Activated naive CD8-positive, alpha-beta T cell treated with anti-CD3 and anti-CD28 coated beads, Interleukin-2, amount 10 ng/mL, durations not matched to agents 7 days and 5 days (primary cell): Measurements from ENCODE around the gene RBM26. TPM values are rescaled to one million over a fixed set of nuclear protein-coding genes. Genes with fewer than 3 reads are reported as not detected.
"Not testable (repeated sequence)": the region's sequence is repeated elsewhere in the genome, so short reads cannot be mapped to it uniquely, and the experiment has no call there.

Experiments
- ATAC-seq: fragments of 150-1000 bp; cut with Tn5 transposase; one replicate; pipeline ENCODE4 v1.10.0; 2021; ENCODE audit warnings: low read depth, moderate library complexity
- POLR2A ChIA-PET: fragments of 350-600 bp; sonication (Branson Sonifier 250); formaldehyde crosslinking; loops from one replicate; lab custom pipeline; 2021; ENCODE audit warnings: antibody characterized with exemption; lab: Charles Lee
- DNase-seq: peaks from one replicate; pipeline ENCODE4 v3.0.0; 2021
- H3K27ac Mint-ChIP-seq: one replicate; pipeline ENCODE4 v1.8.0; 2022; ENCODE audit warnings: mild to moderate bottlenecking, mixed read lengths
- H3K27me3 Mint-ChIP-seq: one replicate; pipeline ENCODE4 v1.8.0; 2022; ENCODE audit warnings: mild to moderate bottlenecking, moderate library complexity, mixed read lengths
- H3K36me3 Mint-ChIP-seq: one replicate; pipeline ENCODE4 v1.8.0; 2021; ENCODE audit warnings: mild to moderate bottlenecking, mixed read lengths
- H3K4me1 Mint-ChIP-seq: one replicate; pipeline ENCODE4 v1.8.0; 2021; ENCODE audit warnings: mixed read lengths
- H3K4me3 Mint-ChIP-seq: one replicate; pipeline ENCODE4 v1.8.0; 2022; ENCODE audit warnings: mild to moderate bottlenecking, moderate library complexity, mixed read lengths
- H3K9me3 Mint-ChIP-seq: one replicate; pipeline ENCODE4 v1.8.0; 2021; ENCODE audit warnings: mixed read lengths
- total RNA-seq, 2 experiments: library from RNA; stranded (reverse); gene quantifications; one replicate each; pipeline ENCODE4 v1.2.3, GENCODE V29; 2021

Gene RBM26
- total RNA-seq, 2 experiments from 2014 or later = 64.8 to 66.1 TPM

DNA sequence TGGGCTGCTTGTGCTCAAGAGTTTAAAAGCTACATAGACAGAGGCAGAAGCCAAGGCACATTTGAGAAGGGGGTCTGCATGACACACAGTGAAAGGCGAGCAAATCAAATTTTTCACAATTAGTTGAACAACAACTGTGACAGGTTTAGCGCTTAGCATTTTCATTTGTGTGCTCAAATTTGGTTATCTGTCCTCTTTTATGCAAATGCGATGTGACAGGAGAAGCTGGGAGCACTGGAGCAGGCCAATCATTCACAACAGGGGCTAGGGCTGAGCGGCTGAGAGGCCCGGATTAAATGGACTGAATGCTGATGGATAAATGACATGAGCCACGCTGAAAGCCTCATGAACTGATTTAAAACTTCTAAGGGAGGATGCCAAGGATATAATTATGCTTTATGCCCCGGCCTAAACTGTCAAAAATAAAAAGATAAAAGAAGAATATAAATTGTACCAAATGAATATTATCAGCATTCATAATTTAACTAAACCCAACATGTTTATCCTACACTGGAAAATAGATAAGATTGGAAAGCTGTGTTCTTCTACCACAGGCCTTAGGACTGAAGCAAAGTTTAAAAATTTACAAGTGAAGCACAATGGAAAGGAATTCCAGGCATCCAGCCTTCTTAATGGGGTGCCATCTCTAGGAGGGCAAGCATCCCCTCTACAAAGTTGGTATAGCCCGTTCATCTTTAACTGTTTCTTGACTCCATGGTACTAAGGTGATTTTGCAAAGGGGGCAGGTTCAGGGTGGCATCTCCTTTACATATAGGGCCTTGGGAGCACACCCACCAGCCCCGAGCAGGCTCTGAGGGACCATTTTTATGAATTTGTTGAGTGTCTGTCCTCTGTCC lies 117.9 kb downstream of the RBM26 start:
- H3K4me1 Mint-ChIP-seq = no peaks in the 10 kb centered on the region
- POLR2A ChIA-PET = no interaction called here
- H3K9me3 Mint-ChIP-seq = no peaks in the 10 kb centered on the region
- H3K4me3 Mint-ChIP-seq = no peak overlapping the region
- DNase-seq (no peak), ATAC-seq (no peak)
- H3K36me3 Mint-ChIP-seq = no peaks in the 10 kb centered on the region
- H3K27me3 Mint-ChIP-seq = peaks cover 7% of the 10 kb centered on the region
- no peak overlapping the region for H3K27ac Mint-ChIP-seq

DNA sequence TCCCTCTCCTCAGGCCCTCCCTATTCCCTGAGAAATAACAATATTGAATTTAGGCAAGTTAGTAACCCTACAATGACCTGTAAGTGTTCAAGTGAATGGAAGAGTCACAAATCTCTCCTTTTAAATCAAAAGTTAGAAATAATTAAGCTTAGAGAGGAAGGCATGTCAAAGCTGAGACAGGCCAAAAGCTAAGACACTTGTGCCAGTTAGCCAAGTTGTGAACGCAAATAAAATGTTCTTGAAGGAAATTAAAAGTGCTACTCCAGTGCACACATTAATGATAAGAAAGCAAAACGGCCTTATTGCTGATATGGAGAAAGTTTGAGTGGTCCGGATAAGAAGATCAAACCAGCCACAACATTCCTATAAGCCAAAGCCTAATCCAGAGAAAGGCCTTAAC lies 120.9 kb downstream of the RBM26 start:
- Mint-ChIP-seq H3K9me3 (no peaks in the 10 kb centered on the region), H3K4me1 (no peaks in the 10 kb centered on the region), H3K27ac (no peak overlapping the region), H3K27me3 (peaks cover 4% of the 10 kb centered on the region), H3K36me3 (no peaks in the 10 kb centered on the region), H3K4me3 (no peak overlapping the region)
- DNase-seq (no peak), ATAC-seq (no peak)
- POLR2A ChIA-PET = interaction anchor here (0.6 kb wide), 1 partner anchor 72 kb away, joined by 3 read pairs; no protein-coding TSS in a partner anchor

DNA sequence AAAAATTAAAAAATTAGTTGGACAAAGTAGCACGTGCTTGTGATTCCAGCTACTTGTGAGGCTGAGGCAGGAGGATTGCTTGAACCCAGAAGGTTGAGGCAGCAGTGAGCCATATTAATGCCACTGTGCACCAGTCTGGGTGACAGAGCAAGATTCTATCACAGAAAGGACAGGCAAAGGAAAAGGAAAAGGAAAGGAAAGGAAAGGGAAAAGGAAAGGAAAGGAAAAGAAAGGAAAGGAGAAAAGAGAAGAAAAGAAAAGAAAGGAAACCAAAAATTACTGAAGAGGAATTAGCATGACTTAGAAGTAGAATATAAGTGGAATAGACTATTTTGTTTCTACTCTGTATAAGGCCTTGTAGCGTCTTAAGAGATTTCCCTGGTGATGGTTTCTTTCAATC lies 122.3 kb downstream of the RBM26 start:
- H3K27me3 Mint-ChIP-seq = peaks cover 2% of the 10 kb centered on the region
- no peak for DNase-seq
- H3K36me3 Mint-ChIP-seq = no peaks in the 10 kb centered on the region
- POLR2A ChIA-PET = no interaction called here
- no peak for ATAC-seq
- no peak overlapping the region for H3K4me3 Mint-ChIP-seq
- H3K9me3 Mint-ChIP-seq = no peaks in the 10 kb centered on the region
- H3K4me1 Mint-ChIP-seq = no peaks in the 10 kb centered on the region
- no peak overlapping the region for H3K27ac Mint-ChIP-seq

DNA sequence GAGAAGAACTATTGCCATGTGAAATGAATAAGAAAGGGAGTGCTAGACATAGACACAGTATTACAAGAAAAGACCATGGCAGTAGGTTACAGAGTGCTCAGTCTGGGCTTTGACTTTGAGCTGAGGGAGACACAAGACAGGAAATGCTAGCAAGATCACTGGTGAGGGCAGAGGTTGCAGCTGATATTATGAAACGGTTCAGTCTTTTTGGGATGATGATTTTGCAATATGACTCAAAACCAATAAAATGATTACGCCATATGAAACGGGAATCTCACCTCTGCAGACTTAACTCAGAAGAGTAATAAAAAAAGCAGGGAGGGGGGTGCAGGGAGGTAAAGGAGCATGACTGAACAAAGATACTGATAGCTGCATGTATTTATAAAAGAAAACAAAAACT lies 123.1 kb downstream of the RBM26 start:
- H3K27ac Mint-ChIP-seq = no peak overlapping the region
- H3K36me3 Mint-ChIP-seq = no peaks in the 10 kb centered on the region
- no peaks in the 10 kb centered on the region for H3K4me1 Mint-ChIP-seq
- DNase-seq (no peak), ATAC-seq (no peak)
- POLR2A ChIA-PET = no interaction called here
- peaks cover 2% of the 10 kb centered on the region for H3K27me3 Mint-ChIP-seq
- no peak overlapping the region for H3K4me3 Mint-ChIP-seq
- H3K9me3 Mint-ChIP-seq = no peaks in the 10 kb centered on the region

DNA sequence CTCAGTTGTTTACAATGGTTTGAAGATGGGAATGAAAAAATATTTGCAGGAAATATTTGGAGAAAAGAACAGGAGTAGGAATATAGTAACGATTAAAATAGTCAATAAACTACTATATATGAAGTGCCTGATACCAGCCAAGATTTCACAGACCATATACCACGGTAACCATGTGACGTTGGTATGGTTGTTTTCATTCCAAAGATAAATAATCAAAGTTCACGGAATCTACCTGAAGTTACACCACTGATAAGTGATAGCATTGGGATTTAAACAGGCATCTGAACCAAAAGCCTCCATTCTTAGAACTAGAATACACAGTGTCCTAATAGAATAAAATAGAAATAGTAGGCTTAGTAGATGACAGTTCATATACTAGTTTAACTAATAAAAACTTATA lies 123.5 kb downstream of the RBM26 start:
- no peaks in the 10 kb centered on the region for H3K9me3 Mint-ChIP-seq
- POLR2A ChIA-PET = no interaction called here
- no peak for ATAC-seq
- no peaks in the 10 kb centered on the region for H3K36me3 Mint-ChIP-seq
- no peak for DNase-seq
- H3K27ac Mint-ChIP-seq = no peak overlapping the region
- H3K27me3 Mint-ChIP-seq = peaks cover 2% of the 10 kb centered on the region
- no peak overlapping the region for H3K4me3 Mint-ChIP-seq
- H3K4me1 Mint-ChIP-seq = no peaks in the 10 kb centered on the region

DNA sequence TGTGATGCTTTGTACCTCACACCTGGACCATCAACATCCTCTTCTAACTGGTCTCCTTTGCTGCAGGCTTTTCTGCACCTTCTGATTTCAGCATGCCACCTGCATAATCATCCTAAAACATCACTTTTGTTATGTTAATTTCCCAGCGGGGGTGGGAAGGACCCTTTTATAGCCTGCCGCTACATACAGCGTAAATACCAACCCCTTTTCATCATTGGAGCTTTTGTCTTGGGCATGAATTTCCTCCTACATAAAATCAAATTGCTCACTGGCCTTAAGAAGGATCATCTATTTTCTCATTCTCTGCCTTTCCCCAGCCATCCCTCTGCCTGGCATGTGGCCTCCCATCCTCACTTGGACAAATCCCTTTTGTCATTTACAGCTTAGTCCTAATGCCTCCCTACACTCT lies 124.7 kb downstream of the RBM26 start:
- Mint-ChIP-seq H3K4me1 (no peaks in the 10 kb centered on the region), H3K27ac (no peak overlapping the region), H3K36me3 (no peaks in the 10 kb centered on the region), H3K9me3 (no peaks in the 10 kb centered on the region), H3K27me3 (peaks cover 2% of the 10 kb centered on the region), H3K4me3 (no peak overlapping the region)
- DNase-seq = no peak
- no peak for ATAC-seq
- POLR2A ChIA-PET = no interaction called here

DNA sequence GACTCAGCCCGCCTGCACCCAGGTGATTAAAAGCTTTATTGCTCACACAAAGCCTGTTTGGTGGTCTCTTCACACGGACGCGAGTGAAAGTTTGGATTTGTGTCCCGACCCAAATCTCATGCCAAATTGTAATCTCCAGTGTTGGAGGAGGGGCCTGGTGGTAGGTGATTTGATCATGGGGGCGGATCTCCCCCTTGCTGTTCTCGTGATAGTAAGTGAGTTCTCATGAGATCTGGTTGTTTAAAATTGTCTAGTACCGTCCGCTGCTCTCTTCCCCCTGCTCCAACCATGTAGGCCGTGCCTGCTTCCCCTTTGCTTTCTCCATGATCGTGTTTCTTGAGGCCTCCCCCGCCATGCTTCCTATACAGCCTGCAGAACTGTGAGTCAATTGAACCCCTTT lies 126.3 kb downstream of the RBM26 start:
- H3K27ac Mint-ChIP-seq, H3K9me3 Mint-ChIP-seq, H3K4me3 Mint-ChIP-seq, H3K36me3 Mint-ChIP-seq, POLR2A ChIA-PET, DNase-seq, H3K4me1 Mint-ChIP-seq, H3K27me3 Mint-ChIP-seq, ATAC-seq: not testable (repeated sequence)

DNA sequence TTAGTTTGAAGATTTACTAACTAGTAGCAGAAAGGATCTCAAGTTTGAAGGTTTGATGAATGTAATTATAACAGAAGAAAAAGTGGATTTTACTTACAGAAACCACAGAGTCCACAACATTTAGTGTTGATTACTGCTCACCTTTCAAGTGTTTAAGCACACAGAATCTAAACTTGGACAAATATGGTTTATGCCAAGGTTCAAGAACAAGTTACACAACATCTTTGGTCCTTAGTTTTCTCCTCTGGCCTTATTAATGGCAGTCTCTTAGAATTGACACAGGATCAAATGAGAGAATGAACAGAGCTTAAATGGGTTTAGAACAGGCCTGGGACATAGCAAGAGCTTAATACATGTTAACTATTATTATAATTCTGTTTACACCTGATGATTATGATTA lies 133.0 kb downstream of the RBM26 start:
- no peak for DNase-seq
- Mint-ChIP-seq H3K36me3 (no peaks in the 10 kb centered on the region), H3K4me3 (no peak overlapping the region), H3K9me3 (peaks cover under 1% of the 10 kb centered on the region), H3K27ac (no peak overlapping the region), H3K4me1 (no peaks in the 10 kb centered on the region), H3K27me3 (peaks cover 1% of the 10 kb centered on the region)
- ATAC-seq = no peak
- POLR2A ChIA-PET = no interaction called here

DNA sequence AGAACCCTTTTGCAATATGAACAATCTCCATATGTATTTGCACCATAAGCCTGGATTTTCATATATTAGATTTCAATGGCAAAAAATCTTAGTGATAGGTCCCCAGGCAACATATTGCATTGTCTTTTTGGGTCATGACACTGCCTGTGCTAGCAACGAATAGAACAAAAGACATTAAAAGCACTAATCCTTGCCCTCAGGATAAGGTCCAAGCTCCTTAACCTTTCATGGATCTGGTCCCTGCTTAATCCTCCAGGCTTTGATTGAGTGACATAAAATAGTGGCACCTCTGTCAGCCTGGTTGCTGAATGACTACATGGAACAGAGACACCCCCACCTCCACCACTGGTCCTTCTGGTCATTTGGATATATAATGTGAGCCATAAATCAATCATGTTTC lies 134.4 kb downstream of the RBM26 start:
- no peaks in the 10 kb centered on the region for H3K4me1 Mint-ChIP-seq
- no peak for ATAC-seq

DNA sequence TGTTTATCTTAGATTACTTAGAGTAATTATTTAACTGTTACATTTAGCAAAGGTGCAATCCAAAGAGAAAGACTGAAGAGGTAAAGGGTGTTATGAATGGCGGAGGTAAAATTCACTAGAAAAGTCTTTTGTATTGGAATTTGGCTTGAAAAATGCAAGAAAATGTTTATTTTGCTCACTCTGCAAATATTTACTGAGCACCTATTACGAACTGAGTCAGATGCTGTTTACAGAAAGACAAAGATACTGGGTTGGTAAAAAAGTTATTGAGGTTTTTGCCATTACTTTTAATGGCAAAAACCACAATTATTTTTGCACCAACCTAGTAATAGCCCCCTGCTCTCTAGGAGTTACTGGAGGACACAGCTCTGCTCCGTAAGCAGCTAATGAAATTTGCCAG lies 135.2 kb downstream of the RBM26 start:
- Mint-ChIP-seq H3K27ac (no peak overlapping the region), H3K36me3 (no peaks in the 10 kb centered on the region), H3K4me3 (no peak overlapping the region), H3K9me3 (peaks cover 4% of the 10 kb centered on the region), H3K4me1 (no peaks in the 10 kb centered on the region), H3K27me3 (peaks cover 4% of the 10 kb centered on the region)
- POLR2A ChIA-PET = no interaction called here
- no peak for ATAC-seq
- DNase-seq = no peak

More for the DNA sequence above, 134.4 kb downstream of the RBM26 start:
- Mint-ChIP-seq H3K27me3 (peaks cover 4% of the 10 kb centered on the region), H3K27ac (no peak overlapping the region), H3K36me3 (no peaks in the 10 kb centered on the region), H3K4me3 (no peak overlapping the region), H3K9me3 (peaks cover 4% of the 10 kb centered on the region)
- POLR2A ChIA-PET = no interaction called here
- no peak for DNase-seq

Other genes starting within 250 kb of the RBM26 start
- gene NDFIP2, start 74.9 kb upstream of the RBM26 start, total RNA-seq = 1 to 10 TPM; 6.7 to 9.8 TPM